Measurements from ENCODE around the gene PYCARD.
A peak's percentile ranks its signal among the peaks of the same experiment; 100 is the strongest.

Gene PYCARD

DNA sequence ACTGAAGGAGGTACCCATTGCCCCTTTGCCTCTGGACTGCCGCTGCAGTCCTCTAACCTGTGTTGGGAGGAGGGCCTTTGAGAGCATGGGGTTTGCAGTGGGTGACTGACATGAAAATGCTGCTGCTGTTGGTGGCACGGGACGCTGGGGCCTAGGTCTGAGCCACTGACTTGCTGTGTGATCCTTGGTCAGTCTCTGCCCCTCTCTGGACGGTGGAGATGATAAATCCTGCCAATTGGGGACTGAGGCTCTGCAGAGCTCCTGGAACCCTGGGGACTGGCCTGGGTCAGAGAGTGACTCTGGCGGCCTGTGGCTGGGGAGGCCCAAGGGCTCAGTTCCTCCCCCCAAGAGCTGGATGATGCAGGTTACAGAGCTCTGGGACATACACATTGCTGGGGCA, 20.5 kb upstream of the PYCARD start:
- Mint-ChIP-seq H3K27me3 (ENCODE audit: low read depth) (peaks cover 27% of the 10 kb centered on the region), H3K27ac (no peak overlapping the region), H3K36me3 (ENCODE audit: low read depth) (no peaks in the 10 kb centered on the region), H3K4me1 (ENCODE audit: low read depth) (peaks cover 2% of the 10 kb centered on the region), H3K4me3 (no peak overlapping the region), H3K9me3 (no peaks in the 10 kb centered on the region)

DNA sequence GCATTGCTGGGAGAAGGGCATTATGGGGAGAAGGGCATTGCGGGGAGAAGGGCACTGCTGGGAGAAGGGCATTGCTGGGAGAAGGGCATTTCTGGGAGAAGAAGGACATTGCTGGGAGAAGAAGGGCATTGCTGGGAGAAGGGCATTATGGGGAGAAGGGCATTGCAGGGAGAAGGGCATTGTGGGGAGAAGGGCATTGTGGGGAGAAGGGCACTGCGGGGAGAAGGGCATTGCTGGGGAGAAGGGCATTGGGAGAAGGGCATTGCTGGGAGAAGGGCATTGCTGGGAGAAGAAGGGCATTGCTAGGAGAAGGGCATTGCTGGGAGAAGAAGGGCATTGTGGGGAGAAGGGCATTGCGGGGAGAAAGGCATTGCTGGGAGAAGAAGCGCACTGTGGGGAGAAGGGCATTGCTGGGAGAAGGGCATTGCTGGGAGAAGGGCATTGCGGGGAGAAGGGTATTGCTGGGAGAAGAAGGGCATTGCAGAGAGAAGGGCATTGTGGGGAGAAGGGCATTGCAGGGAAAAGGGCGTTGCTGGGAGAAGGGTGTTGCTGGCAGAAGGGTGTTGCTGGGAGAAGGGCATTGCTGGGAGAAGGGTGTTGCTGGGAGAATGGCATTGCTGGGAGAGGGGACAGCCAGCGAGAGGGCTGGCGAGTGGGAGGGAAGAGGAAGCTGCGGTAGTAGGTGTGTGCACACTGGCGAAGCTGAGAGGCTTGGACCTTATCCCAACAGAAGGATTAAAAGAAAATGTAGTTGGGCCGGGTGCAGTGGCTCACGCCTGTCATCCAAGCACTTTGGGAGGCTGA, 19.0 kb upstream of the PYCARD start:
- Mint-ChIP-seq H3K27me3 (ENCODE audit: low read depth) (peaks cover 40% of the 10 kb centered on the region), H3K9me3 (no peaks in the 10 kb centered on the region), H3K27ac (no peak overlapping the region), H3K4me3 (no peak overlapping the region), H3K4me1 (ENCODE audit: low read depth) (peaks cover 7% of the 10 kb centered on the region), H3K36me3 (ENCODE audit: low read depth) (no peaks in the 10 kb centered on the region)

DNA sequence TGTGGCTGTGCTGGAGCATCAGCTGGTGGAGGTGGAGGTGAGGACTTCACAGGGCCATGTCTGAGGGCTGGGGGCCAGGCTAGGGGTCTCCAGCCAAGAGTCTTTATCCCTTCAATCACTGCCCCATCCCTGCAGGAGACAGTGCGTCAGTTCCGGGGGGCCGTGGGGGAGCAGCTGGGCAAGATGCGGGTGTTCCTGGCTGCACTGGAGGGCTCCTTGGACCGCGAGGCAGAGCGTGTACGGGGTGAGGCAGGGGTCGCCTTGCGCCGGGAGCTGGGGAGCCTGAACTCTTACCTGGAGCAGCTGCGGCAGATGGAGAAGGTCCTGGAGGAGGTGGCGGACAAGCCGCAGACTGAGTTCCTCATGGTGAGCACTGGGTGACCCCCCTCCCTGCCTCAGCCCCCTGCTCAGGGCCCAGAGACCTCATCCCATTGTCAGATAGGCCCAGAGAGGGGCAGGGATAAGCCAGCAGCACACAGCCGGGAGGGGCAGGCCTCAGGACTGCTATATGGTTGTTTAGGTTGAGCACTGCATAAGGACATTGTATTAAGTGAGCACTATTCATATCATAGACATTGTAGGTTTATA, 16.7 kb upstream of the PYCARD start:
- Mint-ChIP-seq H3K4me3 (no peak overlapping the region), H3K27me3 (ENCODE audit: low read depth) (peaks cover 51% of the 10 kb centered on the region), H3K36me3 (ENCODE audit: low read depth) (no peaks in the 10 kb centered on the region), H3K27ac (no peak overlapping the region), H3K4me1 (ENCODE audit: low read depth) (peaks cover 13% of the 10 kb centered on the region), H3K9me3 (no peaks in the 10 kb centered on the region)

DNA sequence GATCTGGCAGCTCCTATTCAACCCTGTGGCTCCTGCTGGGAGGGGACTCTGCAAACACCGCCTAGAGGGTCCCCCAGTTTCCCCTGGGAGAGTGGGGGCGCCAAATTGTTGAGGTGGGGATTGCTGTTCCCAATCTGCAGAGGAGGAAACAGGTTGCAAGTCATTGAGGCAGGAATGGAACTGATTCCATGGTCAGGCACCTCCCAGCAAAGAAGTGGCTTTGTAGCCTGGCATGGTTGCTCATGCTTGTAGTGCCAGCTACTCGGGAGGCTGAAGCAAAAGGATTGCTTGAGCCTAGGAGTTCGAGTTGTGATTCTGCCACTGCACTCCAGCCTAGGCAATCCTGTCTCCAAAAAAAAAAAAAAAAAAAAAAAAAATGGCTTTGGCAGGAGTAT, 14.6 kb upstream of the PYCARD start:
- Mint-ChIP-seq H3K9me3 (no peaks in the 10 kb centered on the region), H3K4me3 (peak overlapping the region; percentile 73), H3K4me1 (ENCODE audit: low read depth) (peaks cover 16% of the 10 kb centered on the region), H3K27ac (no peak overlapping the region), H3K36me3 (ENCODE audit: low read depth) (no peaks in the 10 kb centered on the region), H3K27me3 (ENCODE audit: low read depth) (peaks cover 54% of the 10 kb centered on the region)

DNA sequence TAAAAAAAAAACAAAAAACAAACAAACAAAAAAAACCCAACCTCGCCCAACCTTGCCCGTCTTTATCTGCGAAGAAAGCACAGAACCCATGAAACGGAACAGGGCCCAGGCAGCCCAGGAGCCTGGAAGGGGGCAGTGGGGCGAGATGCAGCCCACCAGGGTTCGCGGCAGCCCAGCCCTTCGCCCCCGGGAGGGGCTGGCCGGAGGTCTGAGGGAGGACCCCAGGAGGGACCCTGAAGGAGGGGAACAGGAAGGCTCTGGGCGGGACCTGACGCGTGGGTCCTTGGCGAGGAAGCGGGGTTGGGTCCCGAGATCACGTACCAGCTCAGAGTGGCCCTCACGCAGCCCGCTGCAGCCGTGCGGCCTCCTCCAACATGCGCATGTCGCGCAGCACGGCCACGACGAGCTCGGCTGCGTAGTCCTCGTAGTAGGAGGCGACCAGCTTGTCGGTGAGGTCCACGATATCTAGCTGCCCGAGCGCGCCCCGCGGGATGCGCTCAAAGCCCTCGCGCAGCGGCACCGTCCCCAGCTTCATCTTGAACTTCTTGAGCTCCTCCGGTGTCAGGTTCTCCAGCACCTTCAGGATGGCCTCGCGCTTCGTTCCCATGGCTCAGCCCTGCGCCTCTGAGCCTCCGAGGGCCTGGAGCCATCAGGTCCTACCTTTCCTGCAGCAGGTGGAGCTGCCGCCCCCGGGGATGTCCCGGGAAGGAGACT, 14.0 kb upstream of the PYCARD start, which contains the start of gene PYDC1:
PYDC1 (minus strand) TSS at position 714 of the 714 bp plus-strand sequence; CDS start at position 607, 107 bp downstream.
- Mint-ChIP-seq H3K4me3 (peak within 1 kb of the TSS; percentile 82), H3K4me1 (ENCODE audit: low read depth) (peaks cover 19% of the 10 kb centered on the region), H3K9me3 (no peaks in the 10 kb centered on the region), H3K27ac (no peak within 1 kb of the TSS), H3K27me3 (ENCODE audit: low read depth) (peaks cover 50% of the 10 kb centered on the region), H3K36me3 (ENCODE audit: low read depth) (no peaks in the 10 kb centered on the region)

DNA sequence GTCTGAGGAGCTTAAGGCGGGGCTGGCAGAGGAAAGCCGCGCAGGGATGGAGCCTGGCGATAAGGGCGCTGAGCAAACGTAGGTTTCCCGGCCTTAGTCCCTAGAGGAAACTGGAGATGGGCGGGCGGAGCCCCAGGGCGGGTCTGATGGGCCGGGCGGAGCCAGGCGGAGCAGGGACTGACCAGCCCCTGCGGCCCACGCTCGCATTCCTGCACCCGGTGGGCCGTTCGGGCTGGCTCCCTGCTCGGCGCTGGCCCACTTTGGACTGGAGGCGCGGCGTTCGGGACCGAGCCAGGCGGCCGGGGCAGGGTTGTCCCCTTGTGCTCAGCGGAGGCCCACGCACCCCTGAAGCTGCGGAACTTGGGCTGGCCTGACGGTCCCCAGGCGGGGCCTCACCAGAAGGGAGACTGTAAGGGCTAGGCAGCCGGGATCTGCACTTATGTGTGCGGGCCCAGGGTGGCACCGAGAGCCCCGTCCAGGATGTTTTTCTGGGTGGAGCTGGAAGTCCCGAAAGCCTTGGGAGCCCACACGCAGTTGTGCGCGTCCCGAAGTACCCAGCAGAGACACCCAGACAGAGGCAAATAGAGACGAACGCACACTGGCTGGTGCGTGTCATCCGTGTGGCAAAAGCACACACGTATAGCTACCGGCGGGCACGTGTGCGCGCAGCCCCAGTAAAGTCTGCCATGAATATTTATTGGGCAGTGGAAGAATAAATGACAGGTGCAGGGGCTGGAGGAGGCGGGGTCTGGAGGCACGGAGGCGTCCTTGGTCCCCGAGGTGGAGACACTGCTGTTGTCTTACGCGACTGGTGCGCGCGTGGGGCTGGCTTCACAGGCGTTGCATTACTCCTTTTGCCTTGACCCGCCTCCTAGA, 13.0 kb upstream of the PYCARD start:
- Mint-ChIP-seq H3K36me3 (ENCODE audit: low read depth) (no peaks in the 10 kb centered on the region), H3K9me3 (no peaks in the 10 kb centered on the region), H3K27ac (no peak overlapping the region), H3K4me3 (peak overlapping the region; percentile 82), H3K4me1 (ENCODE audit: low read depth) (peaks cover 20% of the 10 kb centered on the region), H3K27me3 (ENCODE audit: low read depth) (peaks cover 40% of the 10 kb centered on the region)

DNA sequence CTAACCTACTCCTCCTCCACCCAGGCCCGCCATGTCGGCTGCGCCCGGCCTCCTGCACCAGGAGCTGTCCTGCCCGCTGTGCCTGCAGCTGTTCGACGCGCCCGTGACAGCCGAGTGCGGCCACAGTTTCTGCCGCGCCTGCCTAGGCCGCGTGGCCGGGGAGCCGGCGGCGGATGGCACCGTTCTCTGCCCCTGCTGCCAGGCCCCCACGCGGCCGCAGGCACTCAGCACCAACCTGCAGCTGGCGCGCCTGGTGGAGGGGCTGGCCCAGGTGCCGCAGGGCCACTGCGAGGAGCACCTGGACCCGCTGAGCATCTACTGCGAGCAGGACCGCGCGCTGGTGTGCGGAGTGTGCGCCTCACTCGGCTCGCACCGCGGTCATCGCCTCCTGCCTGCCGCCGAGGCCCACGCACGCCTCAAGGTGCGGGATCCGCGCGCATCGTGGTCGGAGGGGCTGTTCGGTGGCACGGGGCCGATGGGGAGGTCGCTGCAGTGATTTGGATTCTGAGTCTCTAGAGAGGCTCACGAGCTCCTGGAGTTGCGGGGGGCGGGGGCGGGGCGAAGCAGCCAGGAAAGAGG, 12.2 kb upstream of the PYCARD start:
- Mint-ChIP-seq H3K4me3 (peak overlapping the region; percentile 35), H3K27ac (no peak overlapping the region), H3K36me3 (ENCODE audit: low read depth) (no peaks in the 10 kb centered on the region), H3K9me3 (no peaks in the 10 kb centered on the region), H3K27me3 (ENCODE audit: low read depth) (peaks cover 40% of the 10 kb centered on the region), H3K4me1 (ENCODE audit: low read depth) (peaks cover 23% of the 10 kb centered on the region)

DNA sequence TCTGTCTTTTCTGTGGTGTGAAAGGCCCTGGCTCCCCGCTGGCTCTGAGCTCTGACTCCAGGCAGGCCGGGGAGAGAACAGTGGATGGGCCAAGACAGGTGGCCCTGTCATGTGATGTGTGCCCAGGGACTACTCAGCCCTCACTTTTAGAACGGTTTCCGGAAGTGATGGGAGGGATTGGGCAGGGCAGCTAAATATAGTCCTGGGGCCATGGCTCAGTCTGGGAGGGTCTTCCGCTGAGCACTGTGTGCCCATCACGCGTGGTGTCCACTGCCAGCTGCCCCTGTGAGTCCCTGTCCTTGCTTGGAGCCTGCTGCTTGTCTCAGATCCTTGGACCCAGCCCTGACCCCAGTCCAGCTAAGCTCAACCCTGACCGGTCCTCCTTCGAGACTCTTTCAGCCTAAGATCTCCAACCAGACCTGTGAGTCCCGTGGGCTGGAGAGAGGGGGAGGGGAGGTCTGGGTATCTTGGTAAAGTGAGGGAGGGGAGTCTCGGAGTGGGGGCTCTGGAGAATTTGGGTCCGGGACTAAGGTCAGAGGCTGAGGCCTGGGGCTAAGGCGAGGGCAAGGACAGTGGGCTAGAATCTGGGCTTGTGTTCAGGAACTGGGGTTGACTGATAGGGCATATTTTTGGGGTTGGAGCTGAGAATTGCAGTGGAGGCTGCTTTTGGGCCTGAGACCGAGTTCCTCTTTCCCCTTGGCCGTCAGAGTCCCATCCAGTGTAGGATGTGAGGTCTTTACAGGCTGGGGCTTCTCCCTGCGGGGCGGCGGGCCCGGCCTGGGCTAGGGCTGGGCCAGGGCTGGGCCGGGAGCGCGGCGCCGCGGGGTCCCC, 11.5 kb upstream of the PYCARD start, which contains the start of gene TRIM72:
TRIM72 (plus strand) TSS at position 243 of the 831 bp plus-strand sequence. CDS start 620 bp downstream, outside the sequence.
- Mint-ChIP-seq H3K27ac (no peak within 1 kb of the TSS), H3K9me3 (no peaks in the 10 kb centered on the region), H3K27me3 (ENCODE audit: low read depth) (peaks cover 37% of the 10 kb centered on the region), H3K36me3 (ENCODE audit: low read depth) (no peaks in the 10 kb centered on the region), H3K4me1 (ENCODE audit: low read depth) (peaks cover 23% of the 10 kb centered on the region), H3K4me3 (no peak within 1 kb of the TSS)

DNA sequence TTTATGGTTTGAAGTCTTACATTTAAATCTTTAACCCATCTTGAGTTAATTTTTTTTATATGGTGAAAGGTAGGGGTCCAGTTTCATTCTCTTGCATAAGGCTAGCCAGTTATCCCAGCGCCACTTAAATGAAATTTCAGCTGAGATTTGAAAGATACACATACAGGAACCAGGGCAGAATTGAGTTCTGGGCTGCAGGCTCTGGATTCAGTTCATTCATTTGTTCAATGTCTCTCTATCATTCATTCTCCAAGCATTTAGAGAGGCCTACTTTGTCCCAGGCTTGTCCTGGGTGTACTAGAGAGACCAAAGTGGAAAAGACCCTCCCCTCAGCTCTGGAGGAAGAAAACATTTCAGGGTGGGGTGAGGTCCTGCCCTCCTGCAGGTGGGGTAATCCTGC, 10.8 kb upstream of the PYCARD start:
- Mint-ChIP-seq H3K4me1 (ENCODE audit: low read depth) (peaks cover 24% of the 10 kb centered on the region), H3K4me3 (no peak overlapping the region), H3K27ac (no peak overlapping the region), H3K36me3 (ENCODE audit: low read depth) (no peaks in the 10 kb centered on the region), H3K9me3 (no peaks in the 10 kb centered on the region), H3K27me3 (ENCODE audit: low read depth) (peaks cover 30% of the 10 kb centered on the region)

DNA sequence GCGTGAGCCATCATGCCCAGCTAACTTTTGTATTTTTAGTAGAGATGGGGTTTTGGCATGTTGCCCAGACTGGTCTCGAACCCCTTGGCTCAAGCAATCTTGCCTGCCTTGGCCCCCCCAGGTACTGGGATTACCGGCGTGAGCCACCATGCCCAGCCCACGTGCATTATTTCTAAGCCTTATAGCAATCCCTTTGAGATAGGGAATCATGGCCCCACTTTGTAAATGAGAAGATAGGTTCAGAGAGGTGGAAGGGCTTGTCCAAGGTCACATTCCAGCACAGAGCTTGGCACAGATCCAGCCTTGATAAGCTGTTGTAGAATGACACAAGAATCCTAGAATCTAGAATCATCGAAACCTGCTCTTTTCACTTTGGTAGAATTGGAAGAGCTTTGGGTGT, 4.2 kb upstream of the PYCARD start:
- no peaks in the 10 kb centered on the region for H3K9me3 Mint-ChIP-seq
- no peak overlapping the region for H3K4me3 Mint-ChIP-seq
- H3K4me1 Mint-ChIP-seq (ENCODE audit: low read depth), result peaks cover 28% of the 10 kb centered on the region
- peaks cover 6% of the 10 kb centered on the region for H3K27me3 Mint-ChIP-seq (ENCODE audit: low read depth)
- no peak overlapping the region for H3K27ac Mint-ChIP-seq
- peaks cover 4% of the 10 kb centered on the region for H3K36me3 Mint-ChIP-seq (ENCODE audit: low read depth)

DNA sequence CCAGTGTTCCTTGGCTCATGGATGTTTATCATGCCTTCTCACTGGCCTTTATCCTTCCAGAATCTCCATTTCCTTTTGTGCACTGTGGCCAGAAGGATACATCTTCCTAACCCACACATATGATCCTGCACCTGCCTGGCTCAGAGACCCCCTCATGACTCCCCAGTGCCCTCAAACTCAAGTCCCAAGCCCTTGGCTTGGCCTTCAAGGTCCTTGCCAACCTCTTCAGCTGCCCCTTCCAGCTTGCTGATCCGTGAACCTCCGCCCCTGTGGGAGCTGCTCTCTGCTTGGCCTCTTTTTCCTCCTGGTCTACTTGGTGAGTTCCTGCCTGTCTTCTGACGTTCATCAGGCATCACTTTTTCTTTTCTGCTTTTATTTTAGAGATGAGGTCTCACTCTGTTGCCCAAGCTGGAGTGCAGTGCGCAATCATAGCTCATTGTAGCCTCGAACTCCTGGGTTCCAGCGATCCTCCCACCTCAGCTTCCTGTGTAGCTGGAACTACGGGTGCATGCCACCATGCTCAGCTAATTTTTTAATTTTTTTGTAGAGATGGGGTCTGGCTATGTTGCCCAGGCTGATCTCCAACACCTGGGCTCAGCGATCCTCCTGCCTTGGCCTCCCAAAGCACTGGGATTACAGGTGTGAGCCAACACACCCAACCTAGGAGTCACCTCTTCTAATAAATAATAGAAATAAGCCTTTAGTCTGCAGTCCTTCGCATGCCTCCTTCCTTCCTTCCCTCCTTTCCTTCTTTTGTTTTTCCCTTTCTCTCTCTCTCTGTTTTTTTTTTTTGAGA, 2.5 kb upstream of the PYCARD start:
- Mint-ChIP-seq H3K27ac (peak overlapping the region; percentile 10), H3K9me3 (no peaks in the 10 kb centered on the region), H3K36me3 (ENCODE audit: low read depth) (peaks cover 14% of the 10 kb centered on the region), H3K4me3 (peak overlapping the region; percentile 29), H3K4me1 (ENCODE audit: low read depth) (peaks cover 36% of the 10 kb centered on the region), H3K27me3 (ENCODE audit: low read depth) (peaks cover 6% of the 10 kb centered on the region)

DNA sequence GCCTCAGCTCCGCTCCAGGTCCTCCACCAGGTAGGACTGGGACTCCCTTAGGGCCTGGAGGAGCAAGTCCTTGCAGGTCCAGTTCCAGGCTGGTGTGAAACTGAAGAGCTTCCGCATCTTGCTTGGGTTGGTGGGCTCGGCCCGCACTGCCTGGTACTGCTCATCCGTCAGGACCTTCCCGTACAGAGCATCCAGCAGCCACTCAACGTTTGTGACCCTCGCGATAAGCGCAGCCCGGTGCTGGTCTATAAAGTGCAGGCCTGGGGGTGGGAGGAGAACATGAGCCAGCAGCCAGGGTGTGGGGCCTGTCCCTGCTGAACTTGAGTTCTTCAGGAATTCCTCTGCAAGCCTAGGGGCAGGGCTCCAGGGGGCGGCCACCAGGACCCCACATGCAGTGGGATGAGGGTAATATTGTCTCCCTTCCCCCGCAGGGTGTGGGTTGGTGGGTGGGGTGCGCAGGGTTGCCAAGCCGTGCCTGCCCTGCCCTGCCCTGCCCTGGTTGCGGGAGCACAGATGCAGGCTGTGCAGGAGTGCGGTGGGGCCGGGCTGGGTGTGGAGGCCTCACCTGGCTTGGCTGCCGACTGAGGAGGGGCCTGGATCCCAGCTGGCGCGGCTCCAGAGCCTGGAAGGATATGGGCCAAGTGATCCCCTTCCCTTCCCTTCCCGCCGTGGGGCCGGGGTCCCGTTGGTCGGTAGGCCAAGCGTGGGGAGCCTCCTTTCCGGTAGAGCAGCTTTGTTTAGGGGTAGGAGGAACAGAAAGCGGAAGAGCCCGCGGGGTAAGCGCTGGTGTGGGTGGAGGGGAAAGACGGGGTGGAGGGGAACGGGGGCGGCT, 762 bp downstream of the PYCARD start:
- Mint-ChIP-seq H3K27me3 (ENCODE audit: low read depth) (peaks cover 6% of the 10 kb centered on the region), H3K4me3 (peak overlapping the region; percentile 88), H3K9me3 (no peaks in the 10 kb centered on the region), H3K36me3 (ENCODE audit: low read depth) (peaks cover 22% of the 10 kb centered on the region), H3K4me1 (ENCODE audit: low read depth) (peaks cover 51% of the 10 kb centered on the region), H3K27ac (peak overlapping the region; percentile 79)

Data from T-helper 1 cell treated with Interleukin-12 subunit alpha and Interleukin-12 subunit beta and Interleukin-4 antibody, amounts not matched to agents 30 μg/mL and 1 μg/mL, for 36 hours (primary cell).